Liver (tissue), 2 donors: ENCODE results near the gene GRID2IP.

Experiments used
- TF ChIP-seq, protein P1 (sequence below): fragments of 150-350 bp; IDR thresholded peaks from 2 replicates; pipeline ENCODE4 v1.5.1; 2017; ENCODE audit warnings: improper control_type of control experiment, low read depth, low read length; ENCODE audit not compliant: missing input control
- TF ChIP-seq, protein P2 (sequence below): IDR thresholded peaks from 2 replicates; pipeline ENCODE4 v1.6.1; 2016; ENCODE audit warnings: antibody characterized with exemption
- TF ChIP-seq, protein P3 (sequence below): IDR thresholded peaks from 2 replicates; pipeline ENCODE4 v1.6.1; 2016; ENCODE audit warnings: antibody characterized with exemption, mild to moderate bottlenecking
- donor health status: healthy.

DNA sequence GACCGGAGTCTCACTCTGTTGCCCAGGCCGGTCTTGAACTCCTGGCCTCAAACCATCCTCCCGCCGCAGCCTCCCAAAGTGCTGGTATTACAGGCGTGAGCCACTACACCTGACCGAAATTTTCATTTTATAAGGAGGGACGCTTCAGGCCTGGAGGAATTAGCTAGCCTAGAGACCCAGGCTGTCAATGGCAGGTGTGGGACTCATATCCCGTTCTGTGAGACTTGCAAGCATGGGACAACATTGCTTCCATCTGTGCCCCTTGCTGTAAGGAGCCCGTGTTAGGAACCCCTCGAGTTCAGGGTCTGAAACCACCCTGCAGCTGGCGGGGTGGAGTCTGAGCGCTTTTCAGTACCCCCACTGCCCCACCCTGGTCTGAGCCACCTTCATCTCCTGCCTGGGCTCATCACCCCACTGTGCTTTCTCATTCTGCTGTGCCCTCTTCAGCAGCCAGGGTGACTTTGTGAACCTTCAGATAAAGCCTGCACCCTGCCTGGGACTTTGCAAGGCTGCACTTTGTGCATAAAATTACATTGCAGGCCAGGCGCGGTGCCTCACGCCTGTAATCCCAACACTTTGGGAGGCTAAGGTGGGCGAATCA is 102.2 kb downstream of the GRID2IP start:
- TF ChIP-seq, protein P1, sequence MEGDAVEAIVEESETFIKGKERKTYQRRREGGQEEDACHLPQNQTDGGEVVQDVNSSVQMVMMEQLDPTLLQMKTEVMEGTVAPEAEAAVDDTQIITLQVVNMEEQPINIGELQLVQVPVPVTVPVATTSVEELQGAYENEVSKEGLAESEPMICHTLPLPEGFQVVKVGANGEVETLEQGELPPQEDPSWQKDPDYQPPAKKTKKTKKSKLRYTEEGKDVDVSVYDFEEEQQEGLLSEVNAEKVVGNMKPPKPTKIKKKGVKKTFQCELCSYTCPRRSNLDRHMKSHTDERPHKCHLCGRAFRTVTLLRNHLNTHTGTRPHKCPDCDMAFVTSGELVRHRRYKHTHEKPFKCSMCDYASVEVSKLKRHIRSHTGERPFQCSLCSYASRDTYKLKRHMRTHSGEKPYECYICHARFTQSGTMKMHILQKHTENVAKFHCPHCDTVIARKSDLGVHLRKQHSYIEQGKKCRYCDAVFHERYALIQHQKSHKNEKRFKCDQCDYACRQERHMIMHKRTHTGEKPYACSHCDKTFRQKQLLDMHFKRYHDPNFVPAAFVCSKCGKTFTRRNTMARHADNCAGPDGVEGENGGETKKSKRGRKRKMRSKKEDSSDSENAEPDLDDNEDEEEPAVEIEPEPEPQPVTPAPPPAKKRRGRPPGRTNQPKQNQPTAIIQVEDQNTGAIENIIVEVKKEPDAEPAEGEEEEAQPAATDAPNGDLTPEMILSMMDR: no peak
- TF ChIP-seq, protein P2, sequence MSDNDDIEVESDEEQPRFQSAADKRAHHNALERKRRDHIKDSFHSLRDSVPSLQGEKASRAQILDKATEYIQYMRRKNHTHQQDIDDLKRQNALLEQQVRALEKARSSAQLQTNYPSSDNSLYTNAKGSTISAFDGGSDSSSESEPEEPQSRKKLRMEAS: no peak
- TF ChIP-seq, protein P3, sequence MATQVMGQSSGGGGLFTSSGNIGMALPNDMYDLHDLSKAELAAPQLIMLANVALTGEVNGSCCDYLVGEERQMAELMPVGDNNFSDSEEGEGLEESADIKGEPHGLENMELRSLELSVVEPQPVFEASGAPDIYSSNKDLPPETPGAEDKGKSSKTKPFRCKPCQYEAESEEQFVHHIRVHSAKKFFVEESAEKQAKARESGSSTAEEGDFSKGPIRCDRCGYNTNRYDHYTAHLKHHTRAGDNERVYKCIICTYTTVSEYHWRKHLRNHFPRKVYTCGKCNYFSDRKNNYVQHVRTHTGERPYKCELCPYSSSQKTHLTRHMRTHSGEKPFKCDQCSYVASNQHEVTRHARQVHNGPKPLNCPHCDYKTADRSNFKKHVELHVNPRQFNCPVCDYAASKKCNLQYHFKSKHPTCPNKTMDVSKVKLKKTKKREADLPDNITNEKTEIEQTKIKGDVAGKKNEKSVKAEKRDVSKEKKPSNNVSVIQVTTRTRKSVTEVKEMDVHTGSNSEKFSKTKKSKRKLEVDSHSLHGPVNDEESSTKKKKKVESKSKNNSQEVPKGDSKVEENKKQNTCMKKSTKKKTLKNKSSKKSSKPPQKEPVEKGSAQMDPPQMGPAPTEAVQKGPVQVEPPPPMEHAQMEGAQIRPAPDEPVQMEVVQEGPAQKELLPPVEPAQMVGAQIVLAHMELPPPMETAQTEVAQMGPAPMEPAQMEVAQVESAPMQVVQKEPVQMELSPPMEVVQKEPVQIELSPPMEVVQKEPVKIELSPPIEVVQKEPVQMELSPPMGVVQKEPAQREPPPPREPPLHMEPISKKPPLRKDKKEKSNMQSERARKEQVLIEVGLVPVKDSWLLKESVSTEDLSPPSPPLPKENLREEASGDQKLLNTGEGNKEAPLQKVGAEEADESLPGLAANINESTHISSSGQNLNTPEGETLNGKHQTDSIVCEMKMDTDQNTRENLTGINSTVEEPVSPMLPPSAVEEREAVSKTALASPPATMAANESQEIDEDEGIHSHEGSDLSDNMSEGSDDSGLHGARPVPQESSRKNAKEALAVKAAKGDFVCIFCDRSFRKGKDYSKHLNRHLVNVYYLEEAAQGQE: no peak
